Measurements from ENCODE around the gene THSD4.

DNA sequence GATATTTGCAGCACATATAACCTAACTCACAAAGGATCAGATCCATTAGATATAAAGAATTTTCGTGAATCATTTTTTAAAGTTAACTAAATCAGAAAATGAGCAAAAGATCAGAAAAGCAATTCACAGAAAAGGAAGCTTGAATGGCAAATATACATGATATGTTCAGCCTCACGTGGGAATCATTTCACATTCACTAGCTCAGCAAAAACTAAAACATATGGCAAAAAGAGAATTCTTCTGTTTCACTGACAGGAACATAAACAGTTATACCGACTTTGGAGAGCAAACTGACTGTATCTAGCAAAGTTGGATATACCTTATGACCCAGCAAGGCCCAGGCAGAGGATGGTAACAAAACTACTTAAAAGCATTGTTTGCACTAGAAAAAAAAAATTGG lies 661.0 kb downstream of the THSD4 start:
- TF ChIP-seq, protein P1, sequence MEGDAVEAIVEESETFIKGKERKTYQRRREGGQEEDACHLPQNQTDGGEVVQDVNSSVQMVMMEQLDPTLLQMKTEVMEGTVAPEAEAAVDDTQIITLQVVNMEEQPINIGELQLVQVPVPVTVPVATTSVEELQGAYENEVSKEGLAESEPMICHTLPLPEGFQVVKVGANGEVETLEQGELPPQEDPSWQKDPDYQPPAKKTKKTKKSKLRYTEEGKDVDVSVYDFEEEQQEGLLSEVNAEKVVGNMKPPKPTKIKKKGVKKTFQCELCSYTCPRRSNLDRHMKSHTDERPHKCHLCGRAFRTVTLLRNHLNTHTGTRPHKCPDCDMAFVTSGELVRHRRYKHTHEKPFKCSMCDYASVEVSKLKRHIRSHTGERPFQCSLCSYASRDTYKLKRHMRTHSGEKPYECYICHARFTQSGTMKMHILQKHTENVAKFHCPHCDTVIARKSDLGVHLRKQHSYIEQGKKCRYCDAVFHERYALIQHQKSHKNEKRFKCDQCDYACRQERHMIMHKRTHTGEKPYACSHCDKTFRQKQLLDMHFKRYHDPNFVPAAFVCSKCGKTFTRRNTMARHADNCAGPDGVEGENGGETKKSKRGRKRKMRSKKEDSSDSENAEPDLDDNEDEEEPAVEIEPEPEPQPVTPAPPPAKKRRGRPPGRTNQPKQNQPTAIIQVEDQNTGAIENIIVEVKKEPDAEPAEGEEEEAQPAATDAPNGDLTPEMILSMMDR (IDR thresholded peaks at IDR 0.05) = no peak
- TF ChIP-seq POLR2A (IDR thresholded peaks at IDR 0.05) (no peak), POLR2AphosphoS5 (IDR thresholded peaks at IDR 0.05) (no peak), EP300 (IDR thresholded peaks at IDR 0.05) (no peak)

Data from suprapubic skin (tissue), 4 donors.